Measurements from ENCODE around the gene PHLDA1. TPM values are rescaled to one million over a fixed set of nuclear protein-coding genes. Genes with fewer than 3 reads are reported as not detected.

The PHLDA1 gene
- total RNA-seq, 1 donor from 2014 or later = 16.2 TPM

GRCh38 chr12:76025601-76026575 lies 5.7 kb downstream of the PHLDA1 start:
- H3K27me3 ChIP-seq = no peaks in the 10 kb centered on the region
- ATAC-seq (no peak), DNase-seq (no peak)
- intact Hi-C loops (cut with DNase I) = loop anchor here (10.0 kb wide), 1 partner anchor 201 kb away; no protein-coding TSS in a partner anchor
- no peak overlapping the region for H3K4me3 ChIP-seq
- H3K4me1 ChIP-seq = peaks cover 9% of the 10 kb centered on the region
- no peaks in the 10 kb centered on the region for H3K9me3 ChIP-seq
- no peak for TF ChIP-seq CTCF (IDR thresholded peaks at IDR 0.05)
- no peaks in the 10 kb centered on the region for H3K36me3 ChIP-seq
- peak overlapping the region; percentile 37 for H3K27ac ChIP-seq

GRCh38 chr12:76024942-76025600 lies 6.5 kb downstream of the PHLDA1 start:
- intact Hi-C loops (cut with DNase I) = loop anchor here (10.0 kb wide), 1 partner anchor 200 kb away; no protein-coding TSS in a partner anchor
- Histone ChIP-seq H3K4me1 (peaks cover 18% of the 10 kb centered on the region), H3K27me3 (no peaks in the 10 kb centered on the region), H3K4me3 (no peak overlapping the region), H3K36me3 (no peaks in the 10 kb centered on the region), H3K9me3 (no peaks in the 10 kb centered on the region), H3K27ac (no peak overlapping the region)
- ATAC-seq = no peak
- TF ChIP-seq CTCF (IDR thresholded peaks at IDR 0.05) = no peak
- no peak for DNase-seq

GRCh38 chr12:76024102-76024781 lies 7.3 kb downstream of the PHLDA1 start:
- TF ChIP-seq CTCF (IDR thresholded peaks at IDR 0.05) = no peak
- Histone ChIP-seq H3K4me1 (peaks cover 24% of the 10 kb centered on the region), H3K27me3 (no peaks in the 10 kb centered on the region), H3K27ac (no peak overlapping the region), H3K4me3 (no peak overlapping the region), H3K9me3 (no peaks in the 10 kb centered on the region), H3K36me3 (no peaks in the 10 kb centered on the region)
- DNase-seq = no peak
- ATAC-seq = no peak
- intact Hi-C loops (cut with DNase I) = loop anchor here (10.0 kb wide), 1 partner anchor 199 kb away; no protein-coding TSS in a partner anchor

GRCh38 chr12:76023069-76023690 lies 8.4 kb downstream of the PHLDA1 start:
- TF ChIP-seq CTCF (IDR thresholded peaks at IDR 0.05) = no peak
- no peaks in the 10 kb centered on the region for H3K36me3 ChIP-seq
- DNase-seq = no peak
- no peak overlapping the region for H3K27ac ChIP-seq
- no peaks in the 10 kb centered on the region for H3K9me3 ChIP-seq
- H3K4me3 ChIP-seq = no peak overlapping the region
- ATAC-seq = no peak
- H3K27me3 ChIP-seq = no peaks in the 10 kb centered on the region
- intact Hi-C loops (cut with DNase I) = loop anchor here (10.0 kb wide), 1 partner anchor 198 kb away; no protein-coding TSS in a partner anchor
- H3K4me1 ChIP-seq = peaks cover 28% of the 10 kb centered on the region

GRCh38 chr12:76022506-76022905 lies 9.1 kb downstream of the PHLDA1 start:
- ATAC-seq (no peak), DNase-seq (no peak)
- intact Hi-C loops (cut with DNase I) = loop anchor here (10.0 kb wide), 1 partner anchor 198 kb away; no protein-coding TSS in a partner anchor
- H3K27ac ChIP-seq = no peak overlapping the region
- no peaks in the 10 kb centered on the region for H3K9me3 ChIP-seq
- H3K4me1 ChIP-seq = peaks cover 35% of the 10 kb centered on the region
- no peak overlapping the region for H3K4me3 ChIP-seq
- TF ChIP-seq CTCF (IDR thresholded peaks at IDR 0.05) = no peak
- H3K36me3 ChIP-seq = no peaks in the 10 kb centered on the region
- no peaks in the 10 kb centered on the region for H3K27me3 ChIP-seq
